GM18519 (cell line): ENCODE measurements around the gene SAMD4B.
"Not testable (repeated sequence)": the region's sequence is repeated elsewhere in the genome, so short reads cannot be mapped to it uniquely, and the experiment has no call there.

ENCODE experiments used
- ATAC-seq: cut with Tn5 transposase; IDR thresholded peaks from one replicate; pipeline ENCODE4 v1.9.1; 2021; ENCODE audit warnings: mild to moderate bottlenecking, moderate library complexity; ENCODE audit not compliant: unreplicated experiment, low FRiP score

The SAMD4B gene

DNA sequence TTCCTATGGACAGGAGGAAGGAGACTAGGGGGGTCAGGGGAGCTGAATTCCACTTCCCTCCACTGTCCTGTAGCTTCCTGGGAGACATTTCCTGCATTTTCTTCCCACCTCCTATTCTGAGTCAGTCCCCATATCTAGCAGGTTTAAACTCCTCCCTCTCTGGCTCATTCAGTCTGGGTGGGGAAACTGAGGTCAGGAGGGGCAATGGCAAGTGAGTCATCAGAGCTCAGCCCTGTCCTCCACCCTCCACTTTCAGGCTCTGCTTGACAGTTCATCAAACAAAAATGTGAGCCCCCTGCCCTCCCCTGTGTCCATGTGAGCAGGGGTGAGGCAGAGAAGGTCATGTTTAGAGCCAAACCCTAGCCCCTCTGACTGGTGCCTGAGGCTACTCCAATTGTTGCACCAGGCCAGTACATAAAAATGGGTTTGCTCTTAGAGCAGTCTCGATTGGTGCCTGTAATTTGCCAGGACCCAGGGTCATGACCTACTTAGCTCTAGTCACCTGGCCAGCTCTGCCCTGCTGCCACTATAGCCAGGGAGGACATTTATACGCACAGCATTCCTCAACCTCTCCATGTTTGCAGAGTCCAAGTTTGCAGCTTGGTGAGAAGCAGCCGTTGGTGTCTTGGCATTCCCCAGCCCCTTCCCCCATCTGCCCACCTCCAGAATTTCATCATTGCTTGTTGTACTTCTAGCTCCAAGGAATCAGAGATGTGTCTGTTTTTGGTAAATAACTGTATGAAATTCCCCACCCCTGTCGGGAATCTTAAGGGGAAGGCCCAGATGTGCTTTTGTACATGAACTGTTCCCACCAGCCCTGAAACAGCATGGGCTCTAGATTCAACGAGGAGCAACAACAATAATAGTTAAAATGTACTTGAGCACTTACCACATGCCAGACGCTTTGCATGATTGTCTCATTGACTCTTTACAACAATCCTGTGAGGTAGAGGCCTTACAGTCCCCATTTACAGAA, 20.7 kb downstream of the SAMD4B start:
- no peak for ATAC-seq

DNA sequence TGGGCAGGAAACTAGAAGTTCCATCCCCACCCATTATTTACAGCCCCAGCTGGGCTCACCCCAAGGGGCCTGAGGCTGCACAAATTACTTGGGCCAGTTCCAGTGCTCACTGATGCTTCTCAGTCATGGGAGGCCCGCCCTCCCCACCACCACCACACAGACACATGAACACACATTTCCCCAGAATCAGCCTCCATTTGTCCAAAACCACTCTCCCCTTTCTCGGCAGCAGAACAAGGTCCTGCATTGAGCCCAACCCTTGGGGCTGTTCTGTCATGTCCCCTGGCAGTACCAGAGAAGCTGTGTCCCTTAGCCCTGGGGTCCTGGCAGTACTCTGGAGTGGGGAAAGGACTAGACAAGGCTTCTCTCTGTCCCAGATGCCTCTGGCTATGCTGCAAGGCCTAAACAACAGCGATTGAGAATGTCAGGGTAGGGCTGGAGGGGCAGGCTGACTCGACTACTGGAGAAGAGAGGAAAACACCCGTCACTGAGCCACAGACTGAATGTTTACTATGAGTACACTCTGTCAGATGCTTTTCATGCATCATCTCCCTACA, 21.8 kb downstream of the SAMD4B start:
- ATAC-seq = no peak

DNA sequence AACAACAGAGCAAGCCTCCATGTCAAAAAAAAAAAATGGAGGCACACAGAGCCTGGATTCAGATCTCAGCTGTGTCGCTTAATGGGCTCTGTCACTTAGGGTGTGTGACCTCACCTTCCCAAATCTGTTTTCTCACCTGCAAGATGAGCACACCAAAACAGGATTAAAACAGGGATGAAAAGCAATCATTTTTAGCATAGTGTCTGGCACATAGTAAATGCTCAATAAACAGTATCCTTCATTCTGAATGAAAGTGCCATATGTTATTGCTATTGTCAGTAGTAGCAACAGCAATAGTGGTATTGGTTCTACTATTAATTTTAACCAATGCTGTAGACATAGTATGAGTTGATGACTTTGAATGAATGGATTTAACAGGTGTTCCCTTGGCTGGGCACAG, 23.3 kb downstream of the SAMD4B start:
- ATAC-seq = no peak

DNA sequence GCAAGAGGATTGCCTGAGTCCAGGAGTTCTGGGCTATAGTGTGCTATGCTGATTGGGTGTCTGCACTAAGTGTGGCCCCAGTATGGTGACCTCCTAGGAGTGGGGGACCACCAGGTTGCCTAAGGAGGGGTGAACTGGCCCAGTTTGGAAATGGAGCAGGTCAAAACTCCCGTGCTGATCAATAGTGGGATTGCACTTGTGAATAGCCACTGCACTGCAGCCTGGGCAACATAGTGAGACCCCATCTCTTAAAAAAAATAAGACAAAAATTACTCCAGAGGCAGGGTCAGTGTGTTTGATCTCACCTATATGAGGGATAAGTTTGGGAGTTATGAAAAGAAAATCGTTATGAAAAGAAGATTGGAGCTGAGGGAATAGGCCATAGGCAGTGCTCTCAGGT, 27.0 kb downstream of the SAMD4B start:
- ATAC-seq = no peak

DNA sequence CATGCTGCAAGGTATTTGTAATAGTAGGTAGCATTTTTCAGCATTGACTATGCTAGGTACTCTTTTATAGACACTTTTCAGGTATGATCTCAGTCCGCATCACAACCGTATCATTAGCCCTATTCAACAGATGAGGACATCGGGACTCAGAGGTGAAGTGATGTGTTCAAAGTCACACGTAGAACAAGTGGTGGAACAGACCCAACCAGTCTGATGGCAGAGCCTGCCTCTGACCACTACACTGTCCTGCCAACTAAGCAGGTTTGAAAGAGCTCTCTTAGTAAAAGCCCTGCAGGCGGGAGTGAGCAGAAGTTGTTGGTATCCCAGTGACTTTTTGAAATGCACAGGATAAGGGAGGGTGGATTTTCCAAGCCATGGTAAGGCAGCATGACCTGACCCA, 28.5 kb downstream of the SAMD4B start:
- ATAC-seq = no peak

DNA sequence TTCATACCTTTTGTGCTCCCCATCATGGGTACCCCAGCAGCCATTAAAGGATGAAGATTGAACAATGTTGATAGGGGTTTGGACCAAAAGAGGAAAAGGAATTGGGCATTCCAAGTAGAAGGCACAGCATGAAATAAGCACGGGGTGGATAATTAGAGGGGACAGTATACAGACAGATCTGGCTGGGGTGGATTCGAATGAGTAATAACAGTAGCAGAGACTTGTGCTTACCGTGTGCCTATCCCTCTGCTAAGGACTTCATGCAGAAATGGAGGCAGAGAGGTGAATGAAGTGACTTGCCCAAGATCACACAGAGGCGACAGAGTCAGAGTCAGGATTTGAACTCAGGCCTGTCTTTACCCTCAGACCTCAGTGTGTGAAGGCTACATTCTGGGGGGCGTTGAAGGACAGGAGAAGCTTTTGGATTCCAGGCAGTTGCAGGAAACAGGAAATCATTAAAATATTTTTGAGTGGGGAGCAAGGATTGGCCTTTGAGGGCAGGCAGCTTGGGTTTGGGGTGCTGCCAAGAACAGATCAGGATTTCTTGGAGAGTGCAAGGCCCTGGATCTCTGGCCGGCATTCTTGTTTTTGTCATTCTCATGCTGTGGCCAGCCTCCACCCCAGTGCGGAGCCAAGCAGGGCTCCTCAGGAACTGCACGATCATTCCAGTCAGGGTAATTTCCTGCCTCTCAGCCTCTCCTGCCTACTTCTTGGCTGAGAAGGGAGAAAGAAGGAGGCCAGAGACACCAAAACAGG, 30.0 kb downstream of the SAMD4B start:
- no peak for ATAC-seq

DNA sequence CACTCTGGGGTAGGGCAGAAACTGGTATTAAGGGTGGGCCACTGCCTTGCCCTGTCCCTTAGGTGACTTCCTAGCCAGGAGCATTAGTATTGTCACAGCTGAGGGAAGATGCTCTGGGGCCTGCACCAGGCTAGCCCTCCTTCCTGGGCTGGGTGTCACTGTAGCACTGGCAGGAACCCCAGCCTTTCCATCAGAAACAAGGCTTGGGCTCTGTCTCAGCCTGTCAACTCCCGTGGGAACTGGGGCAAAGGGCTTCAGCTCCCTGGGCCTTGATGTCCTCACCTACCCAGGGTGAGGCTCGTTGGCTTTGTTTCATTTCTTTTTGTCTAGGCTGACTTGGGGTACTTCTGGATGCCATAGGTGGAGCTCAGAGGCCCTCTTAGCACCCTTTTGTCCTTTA, 30.7 kb downstream of the SAMD4B start:
- no peak for ATAC-seq

DNA sequence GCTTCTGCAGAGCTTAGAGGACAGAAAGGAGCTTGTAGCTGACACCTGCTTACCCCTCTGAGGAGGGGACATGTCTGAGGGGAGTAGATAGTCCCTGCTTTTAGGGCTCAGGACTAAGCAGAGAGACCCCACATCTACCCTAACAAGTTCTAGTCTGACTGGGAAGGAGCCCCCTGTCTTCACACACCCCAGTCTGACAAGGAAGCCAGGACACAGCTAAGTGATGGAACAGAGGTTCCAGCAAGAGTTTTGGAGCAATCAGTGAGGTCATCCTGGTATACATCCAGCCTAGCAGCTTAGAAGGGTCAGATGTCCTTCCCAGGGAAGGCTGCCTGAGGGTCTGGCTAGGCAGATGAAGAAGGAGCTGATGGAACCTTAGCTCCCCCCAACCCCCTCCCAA, 33.7 kb downstream of the SAMD4B start:
- ATAC-seq = no peak

DNA sequence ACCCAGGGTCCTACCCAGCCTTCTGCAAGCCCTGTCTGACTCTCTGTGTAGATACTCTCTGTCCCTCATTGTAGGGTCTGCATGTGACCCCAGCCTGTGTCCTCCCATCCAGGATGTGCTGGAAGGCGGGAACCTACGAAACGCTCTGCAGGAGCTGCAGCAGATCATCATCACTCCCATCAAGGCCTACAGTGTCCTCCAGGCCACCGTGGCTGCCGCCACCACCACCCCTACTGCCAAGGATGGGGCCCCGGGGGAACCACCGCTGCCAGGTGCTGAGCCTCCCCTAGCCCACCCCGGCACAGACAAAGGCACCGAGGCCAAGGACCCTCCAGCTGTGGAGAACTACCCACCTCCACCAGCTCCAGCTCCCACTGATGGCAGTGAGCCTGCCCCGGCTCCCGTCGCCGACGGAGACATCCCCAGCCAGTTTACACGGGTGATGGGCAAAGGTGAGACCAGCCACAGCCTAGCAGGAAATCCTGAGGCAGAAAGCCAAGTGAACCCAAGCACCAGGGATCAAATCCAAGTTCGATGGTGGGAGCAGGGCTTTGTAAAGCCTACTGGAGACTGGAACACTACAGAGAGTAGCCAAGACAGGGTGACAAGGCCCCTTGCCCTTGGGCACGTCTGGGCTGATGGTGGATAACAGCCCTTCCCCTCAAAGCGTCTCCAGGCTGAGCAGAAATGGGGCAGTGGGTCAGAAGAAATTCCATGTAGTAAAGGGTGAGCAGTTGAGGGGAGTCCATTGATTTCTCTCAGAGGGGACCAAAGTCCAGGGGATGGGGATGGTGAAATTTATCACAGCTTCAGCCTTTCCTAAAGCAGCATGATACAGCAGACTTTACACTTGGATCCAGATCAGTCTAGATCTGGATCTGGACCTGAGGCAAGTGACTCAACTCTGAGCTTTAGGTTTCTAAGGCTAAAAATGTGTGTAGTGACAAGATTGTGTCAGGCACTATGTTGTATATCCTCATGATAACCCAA, 35.4 kb downstream of the SAMD4B start:
- no peak for ATAC-seq

DNA sequence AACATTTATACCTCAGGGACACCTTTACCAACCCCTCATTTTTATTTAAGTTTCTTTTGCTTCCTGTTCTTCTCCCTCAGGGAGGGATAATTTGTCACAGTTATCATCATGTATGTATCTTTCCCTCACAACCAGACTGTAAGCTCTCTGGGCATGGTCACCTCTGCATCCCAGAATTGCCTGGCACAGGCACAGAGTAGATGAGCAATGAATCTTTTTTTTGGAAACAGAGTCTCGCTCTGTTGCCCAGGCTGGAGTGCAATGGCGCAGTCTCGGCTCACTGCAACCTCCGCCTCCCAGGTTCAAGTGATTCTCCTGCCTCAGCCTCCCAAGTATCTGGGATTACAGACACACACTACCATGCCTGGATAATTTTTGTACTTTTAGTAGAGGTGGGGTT, 37.1 kb downstream of the SAMD4B start:
- not testable (repeated sequence) for ATAC-seq

DNA sequence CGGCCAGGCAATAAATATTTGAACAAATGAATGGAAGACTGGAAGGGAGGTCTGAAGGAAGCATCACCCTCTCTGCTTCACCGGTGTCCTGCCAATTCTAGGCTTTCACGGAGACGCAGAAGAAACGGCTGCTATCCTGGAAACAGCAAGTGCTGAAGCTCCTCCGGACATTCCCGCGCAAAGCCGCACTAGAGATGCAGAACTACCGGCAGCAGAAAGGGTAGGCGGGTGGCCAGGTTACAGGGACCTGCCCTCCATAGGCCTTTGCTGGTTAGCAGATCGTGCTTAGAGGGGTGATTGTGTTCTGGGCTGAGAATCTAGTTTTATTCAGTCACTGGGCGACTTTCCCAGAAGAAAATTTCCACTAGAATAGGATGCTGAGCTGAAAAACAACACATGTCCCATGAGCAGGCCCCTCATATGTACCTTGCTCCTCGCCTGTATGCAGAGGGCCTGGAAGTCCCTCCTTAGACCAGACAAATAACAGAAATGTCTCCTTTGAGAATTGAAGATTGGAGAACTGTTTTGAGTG, 37.7 kb downstream of the SAMD4B start:
- no peak for ATAC-seq

DNA sequence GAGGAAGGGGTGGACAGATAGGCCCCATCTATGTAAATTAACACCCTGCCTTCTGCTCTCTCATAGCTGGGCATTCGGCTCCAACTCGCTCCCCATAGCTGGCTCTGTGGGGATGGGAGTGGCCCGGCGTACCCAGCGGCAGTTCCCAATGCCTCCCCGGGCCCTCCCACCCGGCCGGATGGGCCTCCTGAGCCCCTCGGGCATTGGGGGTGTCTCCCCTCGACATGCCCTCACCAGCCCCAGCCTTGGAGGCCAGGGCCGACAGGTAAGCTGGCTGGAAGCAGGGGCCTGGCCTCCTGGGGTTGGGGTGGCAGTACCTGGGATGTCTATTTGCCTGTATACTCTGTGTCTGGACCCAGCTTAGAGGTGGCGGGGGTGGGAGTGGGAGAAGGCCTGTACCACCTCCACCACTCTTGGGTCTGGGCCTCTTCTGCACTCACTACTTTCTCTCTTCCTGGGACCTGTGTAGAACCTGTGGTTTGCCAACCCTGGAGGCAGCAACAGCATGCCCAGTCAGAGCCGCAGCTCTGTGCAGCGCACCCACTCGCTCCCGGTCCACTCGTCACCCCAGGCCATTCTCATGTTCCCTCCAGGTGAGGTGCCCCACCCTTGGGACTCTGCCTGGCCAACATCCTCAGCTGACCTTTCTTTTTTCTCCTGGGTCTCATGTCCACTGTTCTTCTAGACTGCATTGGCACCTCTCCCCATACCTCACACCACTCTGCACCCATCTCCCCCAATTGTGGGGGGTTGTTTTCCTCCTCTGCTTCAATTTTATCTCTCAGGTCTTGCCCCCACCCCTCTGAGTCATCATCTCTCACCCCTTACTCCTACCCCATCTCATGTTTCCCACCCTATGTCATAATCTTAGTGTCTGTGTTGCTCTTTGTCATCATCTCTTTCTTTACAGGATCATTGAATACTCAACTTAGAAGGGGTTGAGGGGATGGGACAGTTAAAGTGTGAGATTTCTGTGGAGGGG, 38.6 kb downstream of the SAMD4B start:
- no peak for ATAC-seq

DNA sequence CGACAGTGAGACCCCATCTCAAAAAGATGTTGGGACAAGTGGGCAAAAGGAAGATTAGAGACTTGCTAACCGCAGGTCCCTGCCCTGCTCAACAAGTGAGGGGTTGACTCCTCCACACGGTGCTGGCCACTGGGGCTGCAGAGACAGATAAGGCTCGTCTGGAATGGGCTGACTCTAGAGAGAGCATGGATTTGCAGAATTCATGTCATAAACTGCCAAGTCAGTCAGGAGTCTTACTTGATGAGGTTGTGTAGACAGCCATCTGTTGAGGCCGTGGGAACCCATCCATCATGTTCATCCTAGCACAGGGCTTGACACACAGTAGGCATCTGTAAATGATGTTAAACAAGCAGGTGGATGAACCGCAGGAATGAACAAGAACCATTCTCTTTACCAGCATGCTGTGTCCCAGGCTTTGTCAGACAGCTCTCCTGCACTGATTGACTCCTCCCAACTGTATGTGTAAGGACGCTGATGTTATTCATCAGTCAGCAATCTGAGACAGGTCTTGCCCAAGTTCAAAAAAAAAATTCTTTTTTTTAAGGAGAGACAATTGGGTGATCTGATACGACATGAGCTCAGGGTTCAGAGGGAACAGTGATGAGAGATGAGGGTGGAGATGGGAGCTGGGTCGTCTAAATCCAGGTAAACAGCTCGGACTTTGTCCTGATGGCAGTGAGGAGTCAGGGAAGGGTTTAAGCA, 39.8 kb downstream of the SAMD4B start:
- ATAC-seq = no peak

DNA sequence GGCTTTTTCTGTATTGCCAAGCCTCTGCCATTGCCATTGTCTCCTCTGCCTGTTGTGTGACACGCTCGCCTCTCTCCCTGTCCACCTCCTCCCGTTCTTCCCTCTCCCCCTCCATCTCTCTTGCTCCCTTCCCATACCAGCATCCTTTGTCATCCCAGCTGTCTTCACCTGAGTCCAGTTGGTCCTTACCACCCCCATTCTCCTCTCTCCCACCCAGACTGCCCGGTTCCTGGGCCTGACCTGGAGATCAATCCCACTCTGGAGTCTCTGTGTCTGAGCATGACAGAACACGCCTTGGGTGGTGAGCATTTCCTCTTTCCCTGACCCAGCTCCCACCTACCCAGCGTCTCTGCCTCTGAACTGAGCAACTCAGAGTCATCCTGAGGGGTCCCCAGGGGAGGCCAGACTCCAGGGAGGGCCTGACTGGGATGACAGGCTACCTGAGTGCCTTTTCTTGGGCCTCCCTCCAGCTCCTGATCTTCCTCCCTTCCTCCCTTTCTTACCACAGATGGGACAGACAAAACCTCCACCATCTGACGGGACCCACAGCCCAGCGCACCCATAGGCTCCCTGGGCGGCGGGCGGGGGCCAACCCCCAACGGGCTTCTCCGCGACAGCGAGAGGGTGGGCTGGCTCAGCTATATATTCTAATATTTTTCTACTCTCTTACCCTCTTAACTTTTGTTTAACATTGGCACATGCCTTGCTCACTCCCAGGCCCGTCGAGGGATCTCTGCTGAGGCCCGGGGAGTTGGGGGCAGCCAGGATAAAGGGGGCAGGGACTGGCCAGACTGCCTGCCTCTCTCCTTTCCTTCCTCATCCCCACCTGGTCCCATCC, 41.0 kb downstream of the SAMD4B start:
- no peak for ATAC-seq

DNA sequence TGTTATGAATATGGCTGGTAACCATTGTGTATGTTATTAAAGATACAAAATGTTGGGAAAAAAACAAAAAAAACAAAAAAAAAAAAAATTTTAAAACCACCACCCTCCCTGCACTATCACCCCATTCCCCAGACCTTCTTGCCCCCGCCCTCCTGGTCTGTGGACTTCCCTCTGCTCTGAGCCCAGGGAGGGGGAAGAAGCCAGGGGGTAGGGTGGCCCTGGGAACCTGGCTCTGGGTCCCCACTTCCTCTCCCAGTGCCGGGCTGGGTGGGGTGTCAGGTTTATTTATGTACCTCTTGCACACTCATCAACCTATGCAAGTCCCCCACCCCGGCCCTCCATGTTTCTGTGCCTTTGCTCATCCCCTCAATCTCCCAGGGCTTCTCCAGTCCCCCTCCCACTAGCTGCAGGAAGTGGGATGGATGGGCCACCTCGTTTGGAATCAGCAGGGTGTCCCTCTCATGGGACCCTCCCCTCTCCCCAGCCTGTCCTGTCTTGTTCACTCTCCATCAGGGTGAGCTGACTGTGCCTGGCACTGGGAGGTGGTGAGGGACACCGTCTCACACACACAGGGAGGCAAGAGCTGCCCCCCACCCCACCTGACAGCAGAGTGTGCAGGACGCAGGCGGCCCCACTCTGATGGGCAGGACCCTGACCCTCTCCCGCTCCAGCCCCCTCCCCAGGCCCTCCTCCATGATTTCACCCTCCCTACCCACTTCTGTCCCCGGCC, 42.8 kb downstream of the SAMD4B start:
- ATAC-seq = no peak

DNA sequence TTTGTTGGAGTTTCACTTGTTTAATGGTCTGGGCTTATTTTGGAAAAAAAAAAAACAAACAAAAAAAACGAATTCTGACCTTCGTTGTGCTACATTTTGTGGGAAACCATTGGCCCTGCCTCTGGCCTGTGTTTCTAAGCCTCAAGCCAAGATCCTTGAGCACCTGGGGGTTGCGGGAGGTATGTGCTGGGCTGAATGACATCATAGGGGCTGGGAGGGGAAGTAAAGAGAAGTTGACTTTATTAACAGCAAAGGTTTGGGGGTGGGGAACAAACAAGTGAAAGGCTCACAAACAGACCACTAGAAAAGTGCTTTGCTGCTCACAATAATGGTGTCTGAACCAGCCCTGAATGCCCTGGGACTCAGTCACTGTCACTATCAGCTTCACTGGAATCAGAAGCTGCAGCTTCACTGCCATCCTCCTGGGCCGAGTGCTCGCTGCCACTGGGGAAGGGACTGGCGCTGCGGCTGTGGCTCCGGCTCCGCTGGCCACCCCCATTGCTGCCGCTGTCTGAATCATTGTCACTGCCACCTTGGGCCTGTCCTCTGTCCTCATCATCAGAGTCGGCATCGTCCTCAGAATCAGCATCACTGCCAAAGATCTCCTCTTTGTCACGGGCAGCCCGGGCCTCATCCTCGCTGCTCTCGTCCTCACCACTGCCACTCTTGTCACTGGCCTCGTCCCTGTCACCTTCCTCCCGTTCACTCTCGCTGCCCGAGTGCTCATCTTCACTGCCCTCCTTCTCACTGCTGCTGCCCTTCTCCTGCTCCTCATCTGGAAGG, 43.6 kb downstream of the SAMD4B start:
- no peak for ATAC-seq
